Measurements from ENCODE around the gene IQGAP2.

IQGAP2 gene

GRCh38 chr5:76718381-76718832 is 315.3 kb downstream of the IQGAP2 start:
- peak overlapping the region; percentile 73 for H3K27ac ChIP-seq
- TF ChIP-seq, protein P1, sequence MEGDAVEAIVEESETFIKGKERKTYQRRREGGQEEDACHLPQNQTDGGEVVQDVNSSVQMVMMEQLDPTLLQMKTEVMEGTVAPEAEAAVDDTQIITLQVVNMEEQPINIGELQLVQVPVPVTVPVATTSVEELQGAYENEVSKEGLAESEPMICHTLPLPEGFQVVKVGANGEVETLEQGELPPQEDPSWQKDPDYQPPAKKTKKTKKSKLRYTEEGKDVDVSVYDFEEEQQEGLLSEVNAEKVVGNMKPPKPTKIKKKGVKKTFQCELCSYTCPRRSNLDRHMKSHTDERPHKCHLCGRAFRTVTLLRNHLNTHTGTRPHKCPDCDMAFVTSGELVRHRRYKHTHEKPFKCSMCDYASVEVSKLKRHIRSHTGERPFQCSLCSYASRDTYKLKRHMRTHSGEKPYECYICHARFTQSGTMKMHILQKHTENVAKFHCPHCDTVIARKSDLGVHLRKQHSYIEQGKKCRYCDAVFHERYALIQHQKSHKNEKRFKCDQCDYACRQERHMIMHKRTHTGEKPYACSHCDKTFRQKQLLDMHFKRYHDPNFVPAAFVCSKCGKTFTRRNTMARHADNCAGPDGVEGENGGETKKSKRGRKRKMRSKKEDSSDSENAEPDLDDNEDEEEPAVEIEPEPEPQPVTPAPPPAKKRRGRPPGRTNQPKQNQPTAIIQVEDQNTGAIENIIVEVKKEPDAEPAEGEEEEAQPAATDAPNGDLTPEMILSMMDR (conservative IDR thresholded peaks at IDR 0.05): no peak

DNA sequence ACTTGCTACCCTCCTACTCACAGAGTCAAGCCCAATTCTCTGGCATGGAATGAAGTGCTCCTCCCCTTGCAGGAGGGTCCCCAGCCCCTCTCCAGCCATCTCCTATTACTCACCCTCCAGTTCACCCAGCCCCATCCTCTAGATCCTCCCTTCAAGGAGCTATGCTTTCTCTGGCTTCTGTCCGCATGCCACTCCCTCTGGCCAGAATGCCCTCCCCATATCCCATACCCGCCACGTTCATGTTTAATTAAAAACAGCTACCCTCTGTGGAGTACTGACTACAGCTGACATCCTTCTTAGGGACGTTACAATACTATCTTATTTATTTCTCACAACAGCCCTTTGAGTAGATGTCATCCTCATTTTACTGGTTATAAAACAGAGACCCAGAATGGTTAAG is 315.8 kb downstream of the IQGAP2 start:
- H3K27ac ChIP-seq: peak overlapping the region; percentile 73
- TF ChIP-seq, protein P1 (conservative IDR thresholded peaks at IDR 0.05): no peak

- peak overlapping the region; percentile 73 for H3K27ac ChIP-seq
- TF ChIP-seq, protein P1 (conservative IDR thresholded peaks at IDR 0.05): no peak
These were observed 318.0 kb downstream of the IQGAP2 start for GRCh38 chr5:76720988-76721569.

- TF ChIP-seq, protein P1 (conservative IDR thresholded peaks at IDR 0.05): no peak
- H3K27ac ChIP-seq: no peak overlapping the region; the same call in 1 of the 2 replicates
These were observed 320.2 kb downstream of the IQGAP2 start for GRCh38 chr5:76723266-76723665.

DNA sequence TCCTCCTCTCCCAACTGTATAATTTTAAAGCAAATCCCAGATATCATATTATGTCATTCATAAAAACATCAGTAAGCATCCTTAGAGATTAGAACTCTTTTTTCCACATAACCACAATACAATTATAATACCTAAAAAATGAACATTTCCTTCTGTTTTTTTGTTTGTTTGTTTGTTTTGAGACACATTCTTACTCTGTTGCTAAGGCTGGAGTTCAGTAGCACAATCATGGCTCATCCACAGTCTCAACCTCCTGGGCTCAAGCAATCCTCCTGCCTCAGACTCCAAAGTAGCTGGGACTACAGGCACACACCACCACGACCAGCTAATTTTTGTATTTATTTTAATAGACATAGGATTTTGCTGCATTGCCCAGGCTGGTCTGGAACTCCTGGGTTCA is 320.8 kb downstream of the IQGAP2 start:
- TF ChIP-seq, protein P1 (conservative IDR thresholded peaks at IDR 0.05): no peak
- H3K27ac ChIP-seq: peak overlapping the region; percentile 24; the same call in 1 of the 2 replicates

- TF ChIP-seq, protein P1 (conservative IDR thresholded peaks at IDR 0.05): no peak
- H3K27ac ChIP-seq: 0 out of 2 replicates have a peak overlapping the region, but pooled peaks have one; percentile 24
These were observed 321.8 kb downstream of the IQGAP2 start for GRCh38 chr5:76724871-76725270.

GRCh38 chr5:76728965-76729364 is 325.9 kb downstream of the IQGAP2 start:
- TF ChIP-seq, protein P1 (conservative IDR thresholded peaks at IDR 0.05): no peak
- no peak overlapping the region for H3K27ac ChIP-seq

Measured in VCaP (cell line).